Keratinocyte (primary cell): ENCODE measurements around the gene B4GAT1.

Experiments used
- EZH2 ChIP-seq: IDR thresholded peaks from one replicate; pipeline ENCODE4 v1.6.1; 2012; ENCODE audit warnings: inconsistent platforms, mild to moderate bottlenecking, low read length, moderate library complexity
- TF ChIP-seq, protein P1 (sequence below), 3 experiments: IDR thresholded peaks in 1 of 3; conservative IDR thresholded peaks in 1 of 3; optimal IDR thresholded peaks in 1 of 3; 2 replicates in 2 of 3; 3 replicates in 1 of 3; pipeline versions ENCODE3 to v1.5.1; 2011; ENCODE audit warnings: low read length in 3 of 3, mild to moderate bottlenecking in 3 of 3, moderate library complexity in 2 of 3, control low read depth in 1 of 3, inconsistent platforms in 1 of 3; ENCODE audit not compliant: insufficient read depth in 2 of 3; ENCODE audit errors: extremely low read depth in 1 of 3

- TF ChIP-seq, protein P1, sequence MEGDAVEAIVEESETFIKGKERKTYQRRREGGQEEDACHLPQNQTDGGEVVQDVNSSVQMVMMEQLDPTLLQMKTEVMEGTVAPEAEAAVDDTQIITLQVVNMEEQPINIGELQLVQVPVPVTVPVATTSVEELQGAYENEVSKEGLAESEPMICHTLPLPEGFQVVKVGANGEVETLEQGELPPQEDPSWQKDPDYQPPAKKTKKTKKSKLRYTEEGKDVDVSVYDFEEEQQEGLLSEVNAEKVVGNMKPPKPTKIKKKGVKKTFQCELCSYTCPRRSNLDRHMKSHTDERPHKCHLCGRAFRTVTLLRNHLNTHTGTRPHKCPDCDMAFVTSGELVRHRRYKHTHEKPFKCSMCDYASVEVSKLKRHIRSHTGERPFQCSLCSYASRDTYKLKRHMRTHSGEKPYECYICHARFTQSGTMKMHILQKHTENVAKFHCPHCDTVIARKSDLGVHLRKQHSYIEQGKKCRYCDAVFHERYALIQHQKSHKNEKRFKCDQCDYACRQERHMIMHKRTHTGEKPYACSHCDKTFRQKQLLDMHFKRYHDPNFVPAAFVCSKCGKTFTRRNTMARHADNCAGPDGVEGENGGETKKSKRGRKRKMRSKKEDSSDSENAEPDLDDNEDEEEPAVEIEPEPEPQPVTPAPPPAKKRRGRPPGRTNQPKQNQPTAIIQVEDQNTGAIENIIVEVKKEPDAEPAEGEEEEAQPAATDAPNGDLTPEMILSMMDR (optimal IDR thresholded peaks at IDR 0.05 in 1 of 3, IDR thresholded peaks at IDR 0.05 in 1 of 3, conservative IDR thresholded peaks at IDR 0.05 in 1 of 3; ENCODE audit: extremely low read depth in 1 of 3, insufficient read depth in 2 of 3, low read length in 3 of 3): no peak
- TF ChIP-seq EZH2: no peak
These were observed 34.7 kb downstream of the B4GAT1 start for GRCh38 chr11:66312549-66313320.
